Esophagus squamous epithelium (tissue), 4 donors: ENCODE measurements around the gene PIWIL1.

Source experiments
- POLR2A ChIP-seq, 4 donors: fragments of 450-650 bp; IDR thresholded peaks; one replicate each; pipeline ENCODE4 v1.6.1; 2017; ENCODE audit warnings: antibody characterized with exemption in 4 of 4, mild to moderate bottlenecking in 4 of 4, moderate library complexity in 3 of 4
- TF ChIP-seq, protein P1 (sequence below), 6 experiments: fragments of 450-650 bp in 4 of 6; fragments of 200-600 bp in 2 of 6; sonication (generic) in 2 of 6; IDR thresholded peaks; one replicate each; pipeline ENCODE4 v1.5.1; 2016 to 2019; ENCODE audit warnings: antibody characterized with exemption in 6 of 6, mild to moderate bottlenecking in 4 of 6, moderate library complexity in 4 of 6

GRCh38 chr12:130336723-130337487 lies 782 bp upstream of the PIWIL1 start:
- TF ChIP-seq, protein P1, sequence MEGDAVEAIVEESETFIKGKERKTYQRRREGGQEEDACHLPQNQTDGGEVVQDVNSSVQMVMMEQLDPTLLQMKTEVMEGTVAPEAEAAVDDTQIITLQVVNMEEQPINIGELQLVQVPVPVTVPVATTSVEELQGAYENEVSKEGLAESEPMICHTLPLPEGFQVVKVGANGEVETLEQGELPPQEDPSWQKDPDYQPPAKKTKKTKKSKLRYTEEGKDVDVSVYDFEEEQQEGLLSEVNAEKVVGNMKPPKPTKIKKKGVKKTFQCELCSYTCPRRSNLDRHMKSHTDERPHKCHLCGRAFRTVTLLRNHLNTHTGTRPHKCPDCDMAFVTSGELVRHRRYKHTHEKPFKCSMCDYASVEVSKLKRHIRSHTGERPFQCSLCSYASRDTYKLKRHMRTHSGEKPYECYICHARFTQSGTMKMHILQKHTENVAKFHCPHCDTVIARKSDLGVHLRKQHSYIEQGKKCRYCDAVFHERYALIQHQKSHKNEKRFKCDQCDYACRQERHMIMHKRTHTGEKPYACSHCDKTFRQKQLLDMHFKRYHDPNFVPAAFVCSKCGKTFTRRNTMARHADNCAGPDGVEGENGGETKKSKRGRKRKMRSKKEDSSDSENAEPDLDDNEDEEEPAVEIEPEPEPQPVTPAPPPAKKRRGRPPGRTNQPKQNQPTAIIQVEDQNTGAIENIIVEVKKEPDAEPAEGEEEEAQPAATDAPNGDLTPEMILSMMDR (IDR thresholded peaks at IDR 0.05) = no peak
- no peak for TF ChIP-seq POLR2A (IDR thresholded peaks at IDR 0.05)
